ENCODE results near the gene DLL3. TPM values are rescaled to one million over a fixed set of nuclear protein-coding genes. Genes with fewer than 3 reads are reported as not detected.
A peak's percentile ranks its signal among the peaks of the same experiment; 100 is the strongest.

The DLL3 gene
- total and polyA plus RNA-seq, 2 experiments from 2014 or later = 9.8 to 15.6 TPM

DNA sequence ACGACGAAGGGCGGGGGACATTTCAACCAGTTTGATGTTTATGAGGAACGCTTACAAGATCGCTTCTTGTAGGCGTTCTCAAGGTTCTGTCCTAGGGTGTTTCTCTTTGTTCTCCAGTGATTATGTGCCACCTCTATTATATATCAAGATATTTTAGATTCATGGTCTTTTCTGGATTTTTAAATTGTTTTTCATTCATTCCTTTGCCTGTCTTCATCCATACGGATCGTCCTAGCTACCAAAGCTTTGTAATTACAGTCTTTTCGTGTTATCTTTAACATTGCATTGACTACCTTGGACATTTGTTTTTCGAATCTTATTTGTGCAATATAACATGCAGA, 41.6 kb downstream of the DLL3 start:
- Histone ChIP-seq H3K4me2 (peak overlapping the region; percentile 14), H3K27me3 (ENCODE audit: insufficient read depth) (no peaks in the 10 kb centered on the region), H4K20me1 (replicated peaks; ENCODE audit: insufficient read depth) (no peaks in the 10 kb centered on the region; the same call in 1 of the 2 replicates), H2AFZ (no peak overlapping the region; the same call in 1 of the 2 replicates), H3F3A (replicated peaks; ENCODE audit: low read depth) (no peaks in the 10 kb centered on the region), H3K4me1 (ENCODE audit: insufficient read depth) (peaks cover 7% of the 10 kb centered on the region), H3K36me3 (ENCODE audit: insufficient read depth) (no peaks in the 10 kb centered on the region), H3K27ac (ENCODE audit: low read depth) (no peak overlapping the region), H3K4me3 (peak overlapping the region; percentile 69; the same call in 1 of the 2 replicates), H3K9me2 (ENCODE audit: insufficient read depth) (no peaks in the 10 kb centered on the region), H3K79me2 (replicated peaks; ENCODE audit: insufficient read depth) (peaks cover 8% of the 10 kb centered on the region)
- peaks cover 27% of the 10 kb centered on the region for H3K4me1 Mint-ChIP-seq
- DNase-seq (ENCODE audit: low spot score) = no peak
- ATAC-seq = no peak
- peak overlapping the region; percentile 97 for H3K4me3 Mint-ChIP-seq
- TF ChIP-seq EZH2phosphoT487 (IDR thresholded peaks at IDR 0.05; ENCODE audit: unreplicated experiment) (no peak), CREB1 (CRISPR knock-in tag; IDR thresholded peaks at IDR 0.05; ENCODE audit: low read depth) (no peak), STAT1 (IDR thresholded peaks at IDR 0.05; ENCODE audit: unreplicated experiment) (no peak), REST (IDR thresholded peaks at IDR 0.05; ENCODE audit: unreplicated experiment) (no peak), CTCF (conservative IDR thresholded peaks at IDR 0.05; ENCODE audit: low read depth in 2 of 2) (no peak), ZNF331 (CRISPR knock-in tag; IDR thresholded peaks at IDR 0.05; ENCODE audit: low read depth) (no peak), JUNB (IDR thresholded peaks at IDR 0.05; ENCODE audit: unreplicated experiment) (no peak), ZNF462 (CRISPR knock-in tag; IDR thresholded peaks at IDR 0.05) (no peak), EZH2 (IDR thresholded peaks at IDR 0.05; ENCODE audit: low read depth, unreplicated experiment) (no peak)
- TF ChIP-seq, protein P1, sequence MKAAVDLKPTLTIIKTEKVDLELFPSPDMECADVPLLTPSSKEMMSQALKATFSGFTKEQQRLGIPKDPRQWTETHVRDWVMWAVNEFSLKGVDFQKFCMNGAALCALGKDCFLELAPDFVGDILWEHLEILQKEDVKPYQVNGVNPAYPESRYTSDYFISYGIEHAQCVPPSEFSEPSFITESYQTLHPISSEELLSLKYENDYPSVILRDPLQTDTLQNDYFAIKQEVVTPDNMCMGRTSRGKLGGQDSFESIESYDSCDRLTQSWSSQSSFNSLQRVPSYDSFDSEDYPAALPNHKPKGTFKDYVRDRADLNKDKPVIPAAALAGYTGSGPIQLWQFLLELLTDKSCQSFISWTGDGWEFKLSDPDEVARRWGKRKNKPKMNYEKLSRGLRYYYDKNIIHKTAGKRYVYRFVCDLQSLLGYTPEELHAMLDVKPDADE (IDR thresholded peaks at IDR 0.05) = no peak
- H3K27ac Mint-ChIP-seq = no peak overlapping the region
- peaks cover 14% of the 10 kb centered on the region for H3K27me3 Mint-ChIP-seq (ENCODE audit: insufficient read depth, low read depth, poor library complexity)
- no peaks in the 10 kb centered on the region for H3K9me3 Mint-ChIP-seq
- peaks cover 6% of the 10 kb centered on the region; the same call in 1 of the 3 replicates for H3K36me3 Mint-ChIP-seq (ENCODE audit: low read depth)
